Effector memory CD4-positive, alpha-beta T cell (primary cell): ENCODE measurements around the gene TBXA2R.
"Not testable (repeated sequence)": the region's sequence is repeated elsewhere in the genome, so short reads cannot be mapped to it uniquely, and the experiment has no call there.

Experiments used
- DNase-seq, 3 donors: peaks; one replicate each; pipeline ENCODE4 v3.0.0-alpha.2; 2020
- H3K27ac ChIP-seq: 2 replicates; pipeline ENCODE4 v1.7.0; 2013; ENCODE audit warnings: mild to moderate bottlenecking, low read length, moderate library complexity; ENCODE audit not compliant: insufficient read depth, poor library complexity, severe bottlenecking
- H3K27me3 ChIP-seq: replicated peaks from 2 replicates; pipeline ENCODE4 v1.7.0; 2013; ENCODE audit warnings: mild to moderate bottlenecking, low read length; ENCODE audit not compliant: insufficient read depth, control insufficient read depth, poor library complexity, severe bottlenecking
- H3K36me3 ChIP-seq: 2 replicates; pipeline ENCODE4 v1.7.0; 2013; ENCODE audit warnings: mild to moderate bottlenecking, low read length, moderate library complexity; ENCODE audit not compliant: control insufficient read depth, insufficient read depth
- H3K4me1 ChIP-seq: 2 replicates; pipeline ENCODE4 v1.7.0; 2013; ENCODE audit warnings: low read length, mild to moderate bottlenecking; ENCODE audit not compliant: control insufficient read depth, insufficient read depth, poor library complexity, severe bottlenecking
- H3K4me3 ChIP-seq: 2 replicates; pipeline ENCODE4 v1.7.0; 2013; ENCODE audit warnings: low read length, low read depth, mild to moderate bottlenecking; ENCODE audit not compliant: insufficient read depth, poor library complexity, severe bottlenecking
- H3K9me3 ChIP-seq: 2 replicates; pipeline ENCODE4 v1.7.0; 2013; ENCODE audit warnings: mild to moderate bottlenecking, low read length, moderate library complexity; ENCODE audit not compliant: control insufficient read depth

TBXA2R gene

DNA sequence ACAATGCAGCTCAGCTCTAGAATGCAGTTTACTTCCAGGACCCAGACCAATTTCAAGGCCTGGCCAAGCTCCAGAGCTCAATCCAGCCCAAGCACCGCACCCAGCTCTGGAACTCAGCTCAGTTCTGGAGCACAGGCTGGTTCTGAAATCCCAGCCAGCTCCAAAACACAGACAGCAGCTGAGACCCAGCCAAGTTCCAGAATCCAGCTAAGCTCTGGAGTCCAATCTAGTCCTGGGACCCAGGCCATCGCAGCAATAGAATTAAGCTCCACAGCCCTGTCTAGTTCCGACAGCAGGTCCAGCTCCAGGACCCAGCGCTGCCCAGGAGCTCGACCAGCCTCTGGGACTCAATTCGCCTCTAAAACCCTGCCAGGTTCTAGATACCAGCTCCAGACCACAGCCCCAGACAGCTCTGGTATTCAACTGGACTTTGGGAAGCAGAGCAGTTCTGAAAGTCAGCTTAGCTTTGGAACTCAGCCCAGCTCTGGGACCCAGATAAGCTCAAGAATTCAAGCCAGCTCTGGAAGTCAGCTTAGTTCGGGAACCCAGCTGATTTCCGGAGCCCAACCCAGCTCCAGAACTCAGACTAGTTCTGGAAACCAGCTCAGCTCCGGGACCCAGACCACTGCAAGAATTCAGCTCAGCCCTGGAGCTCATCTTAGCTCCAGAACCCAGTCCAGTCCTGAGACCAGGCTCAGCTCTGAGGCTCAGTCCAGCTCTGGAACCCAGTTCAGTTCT, 14.6 kb downstream of the TBXA2R start:
- no peak overlapping the region for H3K4me3 ChIP-seq
- H3K27me3 ChIP-seq, result no peaks in the 10 kb centered on the region
- no peak overlapping the region for H3K27ac ChIP-seq
- no peaks in the 10 kb centered on the region for H3K4me1 ChIP-seq
- DNase-seq, result no peak
- H3K36me3 ChIP-seq, result no peaks in the 10 kb centered on the region
- no peaks in the 10 kb centered on the region for H3K9me3 ChIP-seq

DNA sequence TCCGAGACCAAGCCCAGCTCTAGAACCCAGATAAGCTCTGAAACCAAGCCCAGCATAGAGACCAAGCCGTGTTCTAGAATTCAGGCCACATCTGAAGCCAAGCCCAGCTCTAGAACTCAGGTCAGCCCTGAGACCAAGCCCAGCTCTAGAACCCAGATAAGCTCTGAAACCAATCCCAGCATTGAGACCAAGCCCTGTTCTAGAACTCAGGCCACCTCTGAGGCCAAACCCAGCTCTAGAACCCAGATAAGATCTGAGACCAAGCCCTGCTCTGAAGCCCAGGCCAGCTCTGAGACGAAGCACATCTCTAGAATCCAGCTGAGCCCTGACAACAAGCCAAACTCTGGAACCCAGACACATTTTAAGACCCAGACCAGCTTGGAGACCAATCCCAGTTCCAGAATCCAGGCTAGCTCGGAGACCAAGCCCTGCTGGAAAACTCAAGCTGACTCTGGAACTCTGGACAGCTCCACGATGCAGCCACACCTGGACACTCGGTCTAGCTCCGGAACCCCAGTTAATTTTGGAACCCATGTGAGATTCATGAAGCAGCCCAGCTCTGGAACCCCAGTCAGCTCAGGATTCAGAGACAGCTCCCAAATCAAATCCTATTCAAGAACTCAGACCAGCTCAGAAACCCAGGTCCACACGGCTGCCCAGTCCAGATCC, 15.6 kb downstream of the TBXA2R start:
- H3K36me3 ChIP-seq, result no peaks in the 10 kb centered on the region
- H3K27me3 ChIP-seq, result no peaks in the 10 kb centered on the region
- H3K4me3 ChIP-seq, result no peak overlapping the region
- no peak overlapping the region for H3K27ac ChIP-seq
- H3K4me1 ChIP-seq, result no peaks in the 10 kb centered on the region
- no peaks in the 10 kb centered on the region for H3K9me3 ChIP-seq
- DNase-seq, result no peak

DNA sequence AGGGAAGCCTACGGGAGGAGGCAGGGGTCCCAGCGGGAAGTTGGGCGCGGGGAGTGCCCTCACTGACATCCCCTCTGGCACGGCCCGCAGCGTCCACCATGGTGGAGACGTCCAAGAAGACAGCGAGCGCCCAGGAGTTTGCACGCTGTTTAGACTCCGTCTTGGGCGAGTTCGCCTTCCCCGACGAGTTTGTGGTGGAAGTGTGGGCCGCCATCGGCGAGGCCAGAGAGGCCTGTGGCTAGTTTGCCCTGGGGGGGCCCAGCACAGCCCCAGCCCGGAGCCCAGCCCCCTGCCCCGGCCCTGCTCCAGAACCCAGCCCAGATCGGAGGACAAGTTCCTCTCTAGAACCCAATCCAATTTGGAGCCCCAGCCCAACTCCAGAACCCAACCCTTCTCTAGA, 16.7 kb downstream of the TBXA2R start:
- Histone ChIP-seq H3K4me1 (peaks cover 4% of the 10 kb centered on the region), H3K4me3 (no peak overlapping the region), H3K36me3 (no peaks in the 10 kb centered on the region), H3K27me3 (no peaks in the 10 kb centered on the region), H3K9me3 (no peaks in the 10 kb centered on the region), H3K27ac (no peak overlapping the region)
- no peak for DNase-seq

DNA sequence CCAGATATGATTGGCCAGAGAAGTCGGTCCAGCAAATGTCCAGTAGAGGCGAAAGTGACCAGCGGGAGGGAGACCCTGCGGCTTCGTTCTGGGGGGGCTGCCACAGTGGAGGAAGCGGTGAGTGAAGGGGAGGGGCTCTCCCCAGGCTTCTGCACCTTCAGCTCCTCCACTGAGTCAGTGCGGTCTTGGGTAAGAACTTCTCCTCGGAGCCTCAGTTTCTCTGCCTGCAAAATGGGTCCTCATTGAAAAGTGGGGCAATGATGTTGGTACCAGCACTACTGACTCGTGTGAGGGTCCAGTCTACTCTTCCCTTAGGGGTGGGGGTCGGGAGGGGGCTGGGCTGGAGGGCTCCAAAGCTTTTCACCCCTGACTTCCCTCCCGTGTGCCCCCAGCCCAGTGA, 17.2 kb downstream of the TBXA2R start:
- Histone ChIP-seq H3K27me3 (no peaks in the 10 kb centered on the region), H3K4me3 (no peak overlapping the region), H3K4me1 (peaks cover 4% of the 10 kb centered on the region), H3K27ac (no peak overlapping the region), H3K9me3 (no peaks in the 10 kb centered on the region), H3K36me3 (no peaks in the 10 kb centered on the region)
- DNase-seq, result no peak

DNA sequence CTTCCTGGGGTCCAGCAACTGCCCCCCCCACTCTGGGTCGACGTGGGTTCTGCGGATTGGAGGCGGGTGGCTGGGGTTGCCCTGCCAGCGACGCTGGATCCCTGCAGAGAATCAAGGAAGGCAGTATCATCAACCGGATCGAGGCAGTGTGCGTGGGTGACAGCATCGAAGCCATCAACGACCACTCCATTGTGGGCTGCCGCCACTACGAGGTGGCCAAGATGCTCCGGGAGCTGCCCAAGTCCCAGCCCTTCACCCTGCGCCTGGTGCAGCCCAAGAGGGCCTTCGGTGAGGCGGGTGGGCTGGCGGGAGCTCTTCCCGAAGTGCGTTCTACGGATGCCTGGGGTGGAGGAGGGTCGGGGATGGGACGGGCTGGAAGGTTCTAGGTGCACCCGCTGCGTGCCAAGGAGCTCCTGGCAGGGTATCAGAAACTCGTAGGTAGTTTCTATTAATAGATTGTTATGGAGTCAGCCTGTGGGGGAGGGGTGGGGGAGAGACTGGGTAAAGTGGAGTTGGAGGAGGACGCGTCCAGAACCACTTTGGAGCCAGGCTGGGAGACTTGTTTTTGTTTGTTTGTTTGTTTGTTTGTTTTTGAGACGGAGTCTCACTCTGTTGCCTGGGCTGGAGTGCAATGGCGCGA, 19.8 kb downstream of the TBXA2R start:
- Histone ChIP-seq H3K27me3 (no peaks in the 10 kb centered on the region), H3K9me3 (no peaks in the 10 kb centered on the region), H3K36me3 (no peaks in the 10 kb centered on the region), H3K4me3 (no peak overlapping the region), H3K27ac (no peak overlapping the region), H3K4me1 (peaks cover 4% of the 10 kb centered on the region)
- no peak for DNase-seq

DNA sequence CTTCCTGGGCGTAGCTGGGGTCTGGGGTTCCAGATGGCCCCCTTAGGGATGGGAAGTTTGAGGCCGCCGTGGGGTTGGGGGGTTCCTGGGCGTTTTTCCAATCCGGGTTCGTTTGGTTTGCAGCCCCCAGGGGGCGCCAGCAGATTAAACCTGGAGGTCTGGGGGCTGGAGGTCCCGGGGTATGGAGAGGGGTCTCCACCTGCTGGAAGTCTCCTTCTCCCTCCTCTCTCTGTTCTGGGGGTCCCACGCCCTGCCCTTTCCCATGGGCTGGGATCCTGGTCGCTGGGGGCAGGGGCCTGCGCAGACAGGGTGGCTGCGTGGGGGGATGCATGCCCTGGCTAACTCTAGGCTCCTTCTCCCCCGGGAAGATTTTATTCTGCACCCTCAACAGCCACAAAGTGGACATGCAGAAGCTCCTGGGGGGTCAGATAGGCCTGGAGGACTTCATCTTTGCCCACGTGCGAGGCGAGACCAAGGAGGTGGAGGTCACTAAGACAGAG, 20.5 kb downstream of the TBXA2R start:
- Histone ChIP-seq H3K27ac (no peak overlapping the region), H3K4me1 (peaks cover 4% of the 10 kb centered on the region), H3K9me3 (no peaks in the 10 kb centered on the region), H3K27me3 (no peaks in the 10 kb centered on the region), H3K36me3 (no peaks in the 10 kb centered on the region), H3K4me3 (peak overlapping the region; percentile 46)
- no peak for DNase-seq

DNA sequence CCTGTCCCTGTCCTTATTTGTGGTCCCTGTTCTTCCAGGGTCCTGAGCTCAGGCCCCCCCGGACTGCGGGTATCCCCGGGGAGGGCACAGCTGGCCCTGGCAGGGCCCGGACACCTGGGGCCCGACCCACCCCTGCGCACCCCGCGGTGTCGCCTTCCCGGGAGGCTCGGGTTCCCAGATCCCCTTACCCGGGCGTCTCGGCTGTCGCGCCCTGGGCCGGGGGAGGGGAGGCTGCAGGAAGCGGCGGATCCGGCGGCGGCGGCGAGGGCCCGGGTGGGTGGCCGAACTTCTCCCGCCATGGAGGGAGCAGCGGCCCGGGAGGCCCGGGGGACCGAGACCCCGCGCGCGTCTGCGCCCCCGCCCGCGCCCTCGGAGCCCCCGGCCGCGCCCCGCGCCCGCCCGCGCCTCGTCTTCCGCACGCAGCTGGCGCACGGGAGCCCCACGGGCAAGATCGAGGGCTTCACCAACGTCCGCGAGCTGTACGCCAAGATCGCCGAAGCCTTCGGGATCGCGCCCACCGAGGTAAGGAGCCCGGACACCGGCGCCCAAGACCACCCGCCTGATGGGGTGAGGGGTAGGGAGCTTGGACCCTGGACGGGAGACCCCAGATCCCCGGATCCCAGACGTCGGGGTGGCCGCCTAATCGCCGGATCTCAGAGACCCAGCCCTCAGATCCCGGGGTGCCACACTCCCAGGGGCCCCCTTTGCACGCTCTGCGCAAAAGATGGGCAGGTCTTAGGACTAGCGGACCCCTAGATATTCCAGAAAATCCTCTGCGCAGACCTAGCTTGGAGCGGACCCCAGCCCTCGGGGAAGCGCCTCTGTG, 21.2 kb downstream of the TBXA2R start, which contains the start of gene GIPC3:
Gene GIPC3, plus strand, starts transcription at position 178 of the 826 bp plus-strand sequence. Its CDS starts 120 bp downstream, at position 298.
- Histone ChIP-seq H3K4me3 (peak within 1 kb of the TSS; percentile 46), H3K27ac (no peak within 1 kb of the TSS), H3K9me3 (no peaks in the 10 kb centered on the region), H3K36me3 (no peaks in the 10 kb centered on the region), H3K27me3 (no peaks in the 10 kb centered on the region), H3K4me1 (peaks cover 4% of the 10 kb centered on the region)
- DNase-seq, result no peak

DNA sequence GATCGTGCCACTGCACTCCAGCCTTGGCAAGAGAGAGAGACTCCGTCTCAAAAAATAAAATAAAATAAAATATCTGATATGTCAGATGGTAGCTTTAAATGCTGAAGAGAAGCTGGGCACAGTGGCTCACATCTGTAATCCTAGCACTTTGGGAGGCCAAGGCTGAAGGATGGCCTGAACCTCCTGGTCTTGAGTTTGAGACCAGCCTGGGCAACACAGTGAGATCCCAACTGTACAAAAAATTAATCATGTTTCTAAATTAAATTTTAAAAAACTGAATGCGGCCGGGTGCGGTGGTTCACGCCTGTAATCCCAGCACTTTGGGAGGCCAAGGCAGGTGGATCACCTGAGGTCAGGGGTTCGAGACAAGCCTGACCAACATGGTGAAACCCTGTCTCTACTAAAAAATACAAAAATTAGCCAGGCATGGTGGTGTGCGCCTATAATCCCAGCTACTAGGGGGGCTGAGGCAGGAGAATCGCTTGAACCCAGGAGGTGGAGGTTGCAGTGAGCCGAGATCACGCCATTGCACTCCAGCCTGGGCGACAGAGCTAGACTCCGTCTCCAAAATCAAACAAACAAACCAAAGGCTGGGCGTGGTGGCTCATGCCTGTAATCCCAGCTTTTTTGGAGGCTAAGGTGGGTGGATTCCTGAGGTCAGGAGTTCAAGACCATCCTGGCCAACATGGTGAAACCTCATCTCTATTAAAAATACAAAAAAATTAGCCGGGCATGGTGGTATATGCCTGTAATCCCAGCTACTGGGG, 22.5 kb downstream of the TBXA2R start:
- not testable (repeated sequence) for H3K36me3 ChIP-seq, H3K4me3 ChIP-seq, H3K27ac ChIP-seq, H3K9me3 ChIP-seq, H3K27me3 ChIP-seq, H3K4me1 ChIP-seq, DNase-seq

DNA sequence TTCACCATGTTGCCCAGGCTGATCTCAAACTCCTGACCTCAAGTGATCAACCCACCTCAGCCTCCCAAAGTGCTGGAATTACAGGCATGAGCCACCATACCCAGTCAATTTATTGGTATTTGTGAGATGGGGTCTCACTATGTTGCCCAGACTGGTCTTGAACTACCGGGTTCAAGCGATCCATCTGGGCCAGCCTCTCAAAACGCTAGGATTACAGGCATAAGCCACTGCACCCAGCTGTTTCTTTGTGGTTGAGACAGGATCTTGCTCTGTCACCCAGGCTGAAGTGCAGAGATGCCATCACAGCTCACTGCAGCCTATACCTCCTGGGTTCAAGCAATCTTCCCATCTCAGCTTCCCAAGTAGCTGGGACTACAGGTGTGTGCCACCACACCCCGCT, 24.9 kb downstream of the TBXA2R start:
- H3K27me3 ChIP-seq, H3K4me3 ChIP-seq, H3K36me3 ChIP-seq, DNase-seq, H3K27ac ChIP-seq, H3K9me3 ChIP-seq, H3K4me1 ChIP-seq: not testable (repeated sequence)
